ENCODE results near the gene CCNB2. TPM values are rescaled to one million over a fixed set of nuclear protein-coding genes. Genes with fewer than 3 reads are reported as not detected.

CCNB2 gene
- total RNA-seq, 1 donor from 2014 or later, result 374 TPM

DNA sequence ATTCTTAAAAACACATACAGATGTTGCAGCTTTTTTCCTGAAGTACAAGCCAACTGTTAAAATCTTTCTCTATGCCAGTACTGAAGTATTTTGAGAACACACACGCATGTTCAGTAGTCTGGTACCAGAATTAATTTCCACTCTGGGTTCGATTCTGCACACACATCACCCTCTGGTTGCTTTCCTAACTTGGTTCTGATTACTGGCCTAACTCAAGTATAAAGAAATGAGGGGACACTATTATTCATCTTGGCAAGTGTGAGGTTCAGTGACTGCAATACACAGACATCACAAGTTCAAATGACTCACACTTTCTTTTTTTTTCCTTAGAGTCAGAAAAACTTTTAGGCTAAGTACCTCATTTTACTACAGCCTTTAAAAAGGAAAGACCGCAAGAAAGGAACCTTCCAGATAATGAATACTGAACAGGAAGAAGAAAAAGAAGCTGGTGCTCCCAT lies 64.3 kb downstream of the CCNB2 start:
- Histone ChIP-seq H3K9me3 (ENCODE audit: low read depth) (no peaks in the 10 kb centered on the region), H3K27ac (no peak overlapping the region), H3K9ac (no peak overlapping the region), H3K4me2 (no peak overlapping the region), H3K4me3 (no peak overlapping the region), H4K20me1 (ENCODE audit: low read depth) (no peaks in the 10 kb centered on the region), H2AFZ (replicated peaks) (no peak overlapping the region), H3K27me3 (no peaks in the 10 kb centered on the region), H3K79me2 (ENCODE audit: low read depth) (no peaks in the 10 kb centered on the region), H3K36me3 (no peaks in the 10 kb centered on the region), H3K4me1 (no peaks in the 10 kb centered on the region), H3F3A (ENCODE audit: low read depth) (no peaks in the 10 kb centered on the region)
- no peaks in the 10 kb centered on the region for H3K27me3 Mint-ChIP-seq (ENCODE audit: insufficient read depth, low read depth)
- DNase-seq (ENCODE audit: low spot score), result no peak
- H3K4me1 Mint-ChIP-seq, result peaks cover 17% of the 10 kb centered on the region
- H3K27ac Mint-ChIP-seq, result no peak overlapping the region
- no peaks in the 10 kb centered on the region for H3K9me3 Mint-ChIP-seq
- no peak for TF ChIP-seq EZH2phosphoT487 (IDR thresholded peaks at IDR 0.05)
- TF ChIP-seq EZH2 (IDR thresholded peaks at IDR 0.05), result no peak
- TF ChIP-seq, protein P1, sequence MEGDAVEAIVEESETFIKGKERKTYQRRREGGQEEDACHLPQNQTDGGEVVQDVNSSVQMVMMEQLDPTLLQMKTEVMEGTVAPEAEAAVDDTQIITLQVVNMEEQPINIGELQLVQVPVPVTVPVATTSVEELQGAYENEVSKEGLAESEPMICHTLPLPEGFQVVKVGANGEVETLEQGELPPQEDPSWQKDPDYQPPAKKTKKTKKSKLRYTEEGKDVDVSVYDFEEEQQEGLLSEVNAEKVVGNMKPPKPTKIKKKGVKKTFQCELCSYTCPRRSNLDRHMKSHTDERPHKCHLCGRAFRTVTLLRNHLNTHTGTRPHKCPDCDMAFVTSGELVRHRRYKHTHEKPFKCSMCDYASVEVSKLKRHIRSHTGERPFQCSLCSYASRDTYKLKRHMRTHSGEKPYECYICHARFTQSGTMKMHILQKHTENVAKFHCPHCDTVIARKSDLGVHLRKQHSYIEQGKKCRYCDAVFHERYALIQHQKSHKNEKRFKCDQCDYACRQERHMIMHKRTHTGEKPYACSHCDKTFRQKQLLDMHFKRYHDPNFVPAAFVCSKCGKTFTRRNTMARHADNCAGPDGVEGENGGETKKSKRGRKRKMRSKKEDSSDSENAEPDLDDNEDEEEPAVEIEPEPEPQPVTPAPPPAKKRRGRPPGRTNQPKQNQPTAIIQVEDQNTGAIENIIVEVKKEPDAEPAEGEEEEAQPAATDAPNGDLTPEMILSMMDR (IDR thresholded peaks at IDR 0.05), result no peak
- H3K36me3 Mint-ChIP-seq, result peaks cover 14% of the 10 kb centered on the region
- no peak overlapping the region for H3K4me3 Mint-ChIP-seq

DNA sequence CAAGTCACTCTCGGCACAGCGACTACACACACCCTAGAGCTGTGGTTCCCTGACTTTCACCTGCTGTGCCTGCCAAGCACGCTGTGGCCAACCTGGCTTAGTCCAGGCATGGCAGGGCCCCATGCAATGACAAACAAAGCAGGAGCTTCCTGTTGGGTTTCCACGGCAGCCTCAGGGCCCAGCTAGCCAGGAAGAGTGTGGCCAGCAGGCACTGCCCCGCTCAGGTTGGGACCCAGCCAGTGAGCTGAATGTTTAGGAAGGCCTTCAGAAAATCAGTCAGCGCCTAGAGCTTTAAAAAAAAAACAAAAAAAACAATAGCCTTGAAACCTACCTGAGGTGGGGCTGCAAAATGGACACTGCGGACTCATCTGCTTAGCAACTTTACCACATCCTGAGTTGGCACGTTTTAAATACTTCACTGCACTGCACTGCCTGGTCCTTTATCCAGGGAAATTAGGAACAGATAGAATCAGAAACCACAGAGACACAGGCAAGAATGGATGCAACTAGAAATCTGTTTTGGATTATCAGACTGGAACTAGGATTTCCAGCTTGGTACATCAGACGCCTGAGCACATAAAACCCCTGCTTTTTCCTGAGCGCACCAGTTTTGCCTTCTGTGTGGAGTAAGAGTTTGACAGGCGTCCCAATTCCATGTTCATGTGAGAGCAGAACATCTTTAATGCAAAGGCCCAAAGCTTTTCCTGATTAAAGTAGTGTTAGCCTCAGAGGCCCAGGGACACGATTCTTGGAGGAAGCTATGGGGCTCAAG lies 65.5 kb downstream of the CCNB2 start:
- Histone ChIP-seq H3K27ac (no peak overlapping the region), H3F3A (ENCODE audit: low read depth) (no peaks in the 10 kb centered on the region)
- peak; percentile 27 for DNase-seq (ENCODE audit: low spot score)

DNA sequence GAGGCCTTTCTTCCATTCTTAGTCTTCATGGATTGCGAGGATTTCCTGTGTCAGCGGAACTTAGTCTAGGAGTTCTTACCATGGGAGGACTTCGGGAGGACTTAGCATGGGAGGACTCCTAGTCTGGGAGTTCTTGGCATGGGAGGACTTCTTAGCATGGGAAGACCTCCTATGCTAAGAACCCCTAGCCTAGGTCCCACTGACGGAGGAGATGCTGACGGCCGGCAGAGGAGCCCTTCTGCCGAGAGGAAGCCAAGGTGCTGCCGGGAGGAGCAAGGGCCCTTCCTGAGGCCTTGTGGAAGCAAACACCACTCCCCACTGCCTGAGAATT lies 66.1 kb downstream of the CCNB2 start:
- H3K9me3 Mint-ChIP-seq, result no peaks in the 10 kb centered on the region
- TF ChIP-seq, protein P1 (IDR thresholded peaks at IDR 0.05), result no peak
- TF ChIP-seq EZH2phosphoT487 (IDR thresholded peaks at IDR 0.05) (no peak), EZH2 (IDR thresholded peaks at IDR 0.05) (no peak)
- Histone ChIP-seq H3F3A (ENCODE audit: low read depth) (no peaks in the 10 kb centered on the region), H2AFZ (replicated peaks) (no peak overlapping the region), H3K4me2 (no peak overlapping the region), H3K27ac (no peak overlapping the region), H3K27me3 (no peaks in the 10 kb centered on the region), H3K79me2 (ENCODE audit: low read depth) (no peaks in the 10 kb centered on the region), H3K9ac (no peak overlapping the region), H3K4me1 (no peaks in the 10 kb centered on the region), H4K20me1 (ENCODE audit: low read depth) (no peaks in the 10 kb centered on the region), H3K9me3 (ENCODE audit: low read depth) (no peaks in the 10 kb centered on the region), H3K4me3 (no peak overlapping the region), H3K36me3 (no peaks in the 10 kb centered on the region)
- peaks cover 10% of the 10 kb centered on the region for H3K36me3 Mint-ChIP-seq
- no peak overlapping the region for H3K27ac Mint-ChIP-seq
- H3K4me3 Mint-ChIP-seq, result no peak overlapping the region
- H3K27me3 Mint-ChIP-seq (ENCODE audit: insufficient read depth, low read depth), result no peaks in the 10 kb centered on the region
- H3K4me1 Mint-ChIP-seq, result peaks cover 25% of the 10 kb centered on the region
- no peak for DNase-seq (ENCODE audit: low spot score)

More for the DNA sequence above, 65.5 kb downstream of the CCNB2 start:
- no peak for TF ChIP-seq EZH2phosphoT487 (IDR thresholded peaks at IDR 0.05)
- peaks cover 10% of the 10 kb centered on the region for H3K36me3 Mint-ChIP-seq
- no peaks in the 10 kb centered on the region for H3K9me3 ChIP-seq (ENCODE audit: low read depth)
- peak overlapping the region; percentile 57 for H3K27ac Mint-ChIP-seq
- H4K20me1 ChIP-seq (ENCODE audit: low read depth), result no peaks in the 10 kb centered on the region
- H3K4me3 ChIP-seq, result no peak overlapping the region
- H3K79me2 ChIP-seq (ENCODE audit: low read depth), result no peaks in the 10 kb centered on the region
- H3K36me3 ChIP-seq, result no peaks in the 10 kb centered on the region
- H3K4me1 ChIP-seq, result no peaks in the 10 kb centered on the region
- peaks cover 23% of the 10 kb centered on the region for H3K4me1 Mint-ChIP-seq
- H3K27me3 Mint-ChIP-seq (ENCODE audit: insufficient read depth, low read depth), result no peaks in the 10 kb centered on the region
- H3K4me3 Mint-ChIP-seq, result no peak overlapping the region
- H2AFZ ChIP-seq (replicated peaks), result no peak overlapping the region
- no peak overlapping the region for H3K9ac ChIP-seq
- no peaks in the 10 kb centered on the region for H3K27me3 ChIP-seq
- no peak overlapping the region for H3K4me2 ChIP-seq
- no peaks in the 10 kb centered on the region for H3K9me3 Mint-ChIP-seq

DNA sequence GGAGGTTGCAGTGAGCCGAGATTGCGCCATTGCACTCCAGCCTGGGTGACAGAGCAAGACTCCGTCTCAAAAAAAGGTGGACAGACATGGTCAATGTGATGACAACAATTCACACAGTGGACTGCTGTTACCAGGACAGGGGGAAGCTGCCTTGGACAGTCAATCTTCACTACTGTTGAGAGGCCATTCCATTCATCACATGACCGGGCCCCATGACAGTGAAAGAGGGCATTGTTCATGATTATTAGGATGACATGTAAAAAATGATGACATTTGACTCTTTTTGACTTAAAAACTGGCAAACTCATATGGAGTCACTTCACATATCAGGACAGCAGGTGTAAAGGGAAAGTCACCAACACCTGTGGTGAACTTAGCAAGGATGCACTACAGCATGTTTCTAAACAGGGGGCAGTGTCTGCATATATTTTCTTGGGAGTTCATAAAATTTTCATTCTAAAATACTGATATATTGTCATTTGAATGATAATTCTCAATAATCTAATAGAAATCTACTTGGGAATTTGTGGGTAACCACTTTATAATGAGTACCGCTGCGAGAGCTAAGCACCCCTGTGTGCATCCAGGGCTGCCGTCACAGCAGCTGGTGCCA lies 67.4 kb downstream of the CCNB2 start:
- no peaks in the 10 kb centered on the region for H3K4me1 ChIP-seq
- Mint-ChIP-seq H3K4me1 (peaks cover 25% of the 10 kb centered on the region), H3K36me3 (peaks cover 7% of the 10 kb centered on the region), H3K4me3 (no peak overlapping the region), H3K27ac (no peak overlapping the region), H3K9me3 (no peaks in the 10 kb centered on the region), H3K27me3 (ENCODE audit: insufficient read depth, low read depth) (no peaks in the 10 kb centered on the region)
- no peak overlapping the region for H3K4me2 ChIP-seq
- H3K9ac ChIP-seq, result no peak overlapping the region
- H3K27me3 ChIP-seq, result no peaks in the 10 kb centered on the region
- H4K20me1 ChIP-seq (ENCODE audit: low read depth), result no peaks in the 10 kb centered on the region
- H3K9me3 ChIP-seq (ENCODE audit: low read depth), result no peaks in the 10 kb centered on the region
- no peak overlapping the region for H2AFZ ChIP-seq (replicated peaks)
- no peaks in the 10 kb centered on the region for H3K36me3 ChIP-seq
- no peaks in the 10 kb centered on the region for H3F3A ChIP-seq (ENCODE audit: low read depth)
- H3K79me2 ChIP-seq (ENCODE audit: low read depth), result no peaks in the 10 kb centered on the region
- H3K4me3 ChIP-seq, result no peak overlapping the region
- no peak overlapping the region for H3K27ac ChIP-seq
- no peak for DNase-seq (ENCODE audit: low spot score)
- TF ChIP-seq EZH2 (IDR thresholded peaks at IDR 0.05) (no peak), EZH2phosphoT487 (IDR thresholded peaks at IDR 0.05) (no peak)
- TF ChIP-seq, protein P1 (IDR thresholded peaks at IDR 0.05), result peak; percentile 9
